Daoy (cell line): ENCODE data around the gene P2RY2. TPM values are rescaled to one million over a fixed set of nuclear protein-coding genes. Genes with fewer than 3 reads are reported as not detected.
"Not testable (repeated sequence)": the region's sequence is repeated elsewhere in the genome, so short reads cannot be mapped to it uniquely, and the experiment has no call there.

Experiments used
- DNase-seq: peaks from one replicate; pipeline ENCODE4 v3.0.0-alpha.2; 2015; ENCODE audit warnings: low read depth
- total RNA-seq: library from RNA; depleted of rRNA; stranded (reverse); fragments of >200 nt; shearing (Covaris generic); gene quantifications from 2 replicates; pipeline ENCODE4 v1.2.3, GENCODE V29; 2014

The P2RY2 gene
- total RNA-seq, 1 experiment from 2014 or later = 0.74 TPM

- no peak for DNase-seq
Observed at GRCh38 chr11:73266646-73267020, 48.6 kb downstream of the P2RY2 start.

DNA sequence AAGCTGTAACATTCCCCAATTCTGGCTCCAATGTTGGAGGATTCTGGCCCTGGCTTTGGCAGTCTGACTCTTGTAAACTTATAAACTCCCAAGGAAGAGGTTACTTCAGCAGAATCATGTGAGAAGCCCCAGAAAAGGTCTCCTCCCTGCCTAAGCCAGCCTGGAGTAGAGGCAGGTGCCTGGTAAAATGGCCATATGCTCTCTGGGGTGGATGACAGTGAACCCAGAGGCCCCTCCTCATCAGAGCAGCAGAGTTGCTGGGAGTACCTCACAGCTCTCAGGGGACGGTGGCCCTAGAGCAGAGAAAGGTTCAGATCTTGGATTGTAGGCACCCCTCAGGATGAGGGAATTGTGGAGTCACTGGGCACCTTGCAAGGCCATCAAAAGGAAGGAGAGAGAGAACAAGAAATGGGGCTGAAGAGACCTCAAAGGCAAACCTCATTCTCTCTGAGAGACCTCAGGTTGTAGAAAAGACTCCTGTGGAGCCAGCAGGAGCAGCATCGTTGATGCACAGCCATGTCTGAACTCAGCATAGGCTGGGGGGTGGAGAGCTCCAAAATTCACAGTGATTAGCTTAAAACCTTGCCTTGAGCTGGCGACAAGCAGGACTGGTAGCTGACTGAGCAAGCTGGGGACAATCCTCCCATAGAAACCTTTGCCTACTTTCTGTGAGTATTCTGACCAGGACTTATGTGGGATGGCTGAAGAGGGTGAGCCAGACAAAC, 49.2 kb downstream of the P2RY2 start:
- no peak for DNase-seq

DNA sequence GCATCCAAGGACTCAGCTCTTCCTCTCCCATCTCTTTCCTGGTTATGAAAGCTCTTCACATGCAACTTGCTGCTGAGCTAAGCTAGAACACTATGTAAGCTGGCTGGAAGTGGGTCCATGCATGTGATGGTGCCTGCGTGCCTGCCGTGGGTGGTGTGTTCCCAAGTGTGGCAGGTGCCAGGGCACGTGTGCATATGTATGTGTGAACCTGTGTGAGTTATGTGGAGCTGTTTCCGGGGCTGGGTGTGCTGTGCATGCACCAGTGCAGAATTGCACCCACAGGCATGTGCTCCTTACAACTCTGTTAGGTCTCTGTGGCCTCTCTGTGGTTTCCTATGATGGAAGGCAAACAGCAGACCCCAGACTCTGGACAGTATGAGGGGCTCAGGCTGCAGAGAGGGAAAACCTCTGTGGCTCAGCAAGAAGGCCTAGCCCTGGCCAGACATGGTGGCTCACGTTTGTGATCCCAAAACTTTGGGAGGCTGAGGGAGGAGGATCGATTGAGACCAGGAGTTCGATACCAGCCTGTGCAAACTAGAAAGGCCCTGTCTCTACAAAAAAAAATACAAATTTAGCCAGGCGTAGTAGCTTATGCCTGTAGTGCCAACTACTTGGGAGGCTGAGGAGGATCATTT, 49.9 kb downstream of the P2RY2 start:
- no peak for DNase-seq

DNA sequence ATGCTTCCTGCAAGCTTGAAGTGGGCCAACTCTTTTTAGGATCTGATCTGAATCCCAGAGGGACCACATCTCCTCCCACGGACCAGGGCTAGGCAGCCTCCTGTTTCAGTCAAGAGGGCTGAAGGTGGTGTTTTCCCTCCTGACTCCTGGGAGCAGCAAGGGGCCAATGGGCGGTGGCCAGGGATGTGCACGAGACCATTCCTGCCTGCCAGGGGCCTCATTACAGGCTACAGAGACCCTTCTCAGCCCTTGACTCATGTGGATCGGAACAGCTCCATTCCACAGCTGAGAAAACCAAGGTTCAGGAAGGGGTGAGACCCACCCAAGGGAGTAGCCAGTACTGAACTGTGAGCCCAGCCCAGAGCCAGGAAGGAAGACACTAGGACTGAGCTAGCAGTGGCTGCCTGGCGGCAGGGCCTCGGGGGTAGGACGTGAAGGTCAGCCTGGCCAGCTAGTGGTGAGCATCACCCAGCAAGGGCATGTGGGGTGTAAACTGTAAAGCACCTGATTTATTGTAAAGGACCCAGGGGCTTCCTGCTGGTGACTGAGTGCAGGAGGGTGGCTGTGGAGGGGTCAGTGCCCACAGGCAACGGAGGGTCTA, 50.7 kb downstream of the P2RY2 start:
- no peak for DNase-seq

GRCh38 chr11:73269459-73270015, 51.5 kb downstream of the P2RY2 start:
- no peak for DNase-seq

GRCh38 chr11:73270016-73270854, 52.2 kb downstream of the P2RY2 start:
- DNase-seq = no peak

GRCh38 chr11:73270855-73271477, 52.9 kb downstream of the P2RY2 start:
- no peak for DNase-seq

DNA sequence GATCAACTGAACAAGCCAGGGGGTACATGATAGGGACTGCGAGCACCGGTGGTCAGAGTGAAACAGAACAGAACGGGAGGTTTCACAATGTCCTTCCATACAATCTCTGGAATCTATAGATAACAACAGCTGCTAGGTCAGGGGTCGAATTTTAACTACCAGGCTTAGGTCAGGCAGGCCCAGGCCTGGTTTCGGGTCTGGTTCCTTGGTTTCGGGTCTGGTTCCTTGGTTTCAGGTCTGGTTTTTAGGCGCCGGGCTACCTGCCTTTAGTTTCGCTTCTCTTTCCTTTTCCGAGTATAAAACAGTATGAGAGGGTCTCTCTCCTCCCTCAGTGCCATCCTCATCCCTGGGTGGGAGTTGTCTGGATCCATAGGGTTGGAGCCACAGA, 53.4 kb downstream of the P2RY2 start:
- not testable (repeated sequence) for DNase-seq

GRCh38 chr11:73271936-73272679, 54.0 kb downstream of the P2RY2 start, which contains the start of gene P2RY6:
P2RY6 (plus strand) TSS chr11:73272338; CDS start chr11:73296519, 24,181 bp downstream.
- peak; percentile 81 for DNase-seq

DNA sequence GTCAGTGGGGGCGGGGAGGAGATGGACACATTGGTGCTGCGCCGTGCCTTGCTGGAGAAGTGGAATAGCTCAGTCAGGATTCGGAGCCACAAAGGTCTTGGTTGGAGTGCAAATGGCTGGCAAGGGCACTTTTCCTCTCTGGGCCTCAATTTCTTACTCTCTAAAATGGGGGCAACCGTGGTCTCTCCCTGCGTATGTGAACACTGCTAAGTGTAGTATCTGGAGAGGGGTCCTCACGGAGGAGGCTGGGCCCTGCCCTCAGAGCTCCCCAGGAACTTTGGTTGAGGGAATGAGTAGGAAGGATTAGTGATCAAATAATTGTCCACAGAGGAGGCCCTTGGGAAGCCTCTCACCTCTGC, 54.6 kb downstream of the P2RY2 start:
- no peak for DNase-seq

DNA sequence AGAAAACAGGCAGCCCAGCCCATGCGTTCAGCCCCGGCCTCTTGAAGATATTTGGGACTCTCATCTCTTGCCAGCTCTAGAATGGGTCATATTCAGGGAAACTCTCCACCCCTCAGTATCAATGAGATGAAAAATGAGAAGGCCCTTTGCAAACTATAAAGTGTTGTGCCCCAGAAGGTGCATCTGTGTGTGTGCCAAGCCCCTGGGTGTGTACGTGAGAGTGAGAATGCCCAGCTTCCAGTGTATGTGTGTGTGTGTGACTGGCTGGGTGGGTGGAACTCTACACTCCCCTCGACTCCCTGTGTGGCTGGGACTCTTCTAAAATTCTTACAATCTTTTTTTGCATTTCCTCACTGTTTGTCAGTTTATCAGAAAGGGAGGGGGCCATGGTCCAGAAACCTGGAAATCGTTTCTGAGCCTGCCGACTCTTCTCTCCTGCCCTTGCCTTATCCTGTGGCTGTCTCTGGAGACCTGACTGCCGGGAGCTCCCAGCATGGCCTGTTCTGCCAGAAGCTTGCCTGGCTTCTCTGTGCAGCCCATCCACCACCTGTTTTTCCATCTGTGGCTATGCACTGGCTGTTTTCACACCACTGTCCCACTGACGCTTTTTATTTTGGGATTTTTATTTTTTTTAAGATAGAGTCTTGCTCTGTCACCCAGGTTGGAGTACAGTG, 55.3 kb downstream of the P2RY2 start:
- no peak for DNase-seq

DNA sequence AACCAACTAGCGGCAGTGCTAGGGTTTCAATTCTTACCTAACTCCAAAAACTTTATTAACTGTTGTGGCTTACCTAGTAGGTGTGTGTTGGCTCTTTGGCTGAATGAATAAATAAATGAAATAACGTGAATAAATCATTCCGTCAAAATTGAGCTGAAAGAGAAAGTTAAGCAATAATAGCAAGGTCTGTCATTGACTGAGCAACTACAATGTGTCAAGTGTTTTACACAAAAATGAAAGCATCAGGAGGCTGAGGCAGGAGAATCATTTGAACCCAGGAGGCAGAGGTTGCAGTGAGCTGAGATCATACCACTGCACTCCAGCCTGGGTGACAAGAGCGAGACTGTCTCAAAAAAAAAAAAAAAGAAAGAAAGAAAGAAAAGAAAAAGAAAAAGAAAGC, 56.1 kb downstream of the P2RY2 start:
- DNase-seq = not testable (repeated sequence)

DNA sequence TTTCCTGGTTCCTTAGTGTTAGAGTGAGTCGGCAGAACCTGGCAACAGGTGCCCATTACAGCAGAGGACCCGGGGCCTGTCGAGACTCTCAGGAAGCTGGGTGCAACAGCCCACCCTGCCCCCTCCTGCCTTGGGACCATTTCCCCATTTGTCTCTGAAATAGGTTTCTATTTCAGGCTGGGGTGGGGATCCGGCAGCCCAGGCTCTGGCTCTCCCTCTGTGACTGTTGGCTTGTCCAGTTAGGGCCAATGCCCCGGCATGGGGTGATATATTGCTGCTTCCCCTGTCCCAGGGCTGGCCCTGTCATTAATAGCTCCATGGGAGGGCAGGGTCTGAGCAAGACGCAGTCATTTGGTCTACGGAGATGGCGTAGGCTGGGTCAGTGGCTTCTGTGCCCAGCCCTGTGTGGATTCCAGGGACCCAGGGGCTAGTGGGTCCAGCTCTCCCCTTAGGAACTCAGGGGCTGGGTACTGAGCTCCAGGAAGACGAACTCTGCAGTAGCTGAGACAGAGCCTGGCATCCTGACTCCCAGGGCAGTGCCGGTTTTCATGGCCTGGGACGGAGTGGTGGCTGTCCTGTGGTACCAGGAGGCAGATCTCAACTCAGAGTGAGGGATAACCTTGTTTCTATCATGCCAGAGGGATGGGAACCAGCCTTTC, 56.8 kb downstream of the P2RY2 start:
- DNase-seq = no peak

- no peak for DNase-seq
Observed at GRCh38 chr11:73275381-73275750, 57.3 kb downstream of the P2RY2 start.

DNA sequence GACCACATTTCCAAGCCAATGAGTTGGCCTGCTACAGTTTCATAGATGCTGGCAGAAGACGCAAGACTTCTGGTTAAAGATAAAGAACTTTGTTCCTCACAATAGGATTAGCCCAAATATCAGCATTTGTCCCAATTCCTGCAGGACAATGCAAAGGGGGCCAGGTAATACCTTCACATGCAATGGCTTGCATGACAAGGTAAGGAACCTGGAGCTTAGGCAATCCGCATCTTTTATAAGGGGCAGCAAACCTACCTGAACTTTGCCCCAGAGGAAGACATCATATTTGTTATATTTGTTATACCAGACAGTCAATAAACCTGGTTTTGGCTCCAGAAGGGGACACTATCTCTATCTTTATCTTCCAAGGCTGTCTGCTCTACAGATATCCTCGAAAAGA, 59.4 kb downstream of the P2RY2 start:
- DNase-seq = no peak

DNA sequence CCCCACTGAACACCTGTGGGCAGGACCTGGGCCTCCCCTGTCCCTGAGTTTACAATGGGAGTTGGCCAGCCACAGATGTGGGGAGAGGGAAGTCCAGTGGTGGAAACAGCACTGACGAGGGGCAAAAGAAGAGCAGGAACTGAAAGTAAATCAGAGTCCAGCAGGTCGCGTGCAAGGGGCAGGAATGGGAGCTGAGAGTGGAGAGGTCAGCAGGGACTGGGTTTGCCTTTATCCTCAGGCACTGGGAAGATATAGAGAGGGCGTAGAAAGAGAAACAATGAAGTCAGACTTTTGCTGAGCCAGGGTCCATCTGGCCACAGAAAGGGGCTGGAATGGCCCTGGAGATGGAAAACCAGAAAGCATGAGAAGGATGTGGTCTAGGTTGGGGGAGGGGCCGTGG, 62.5 kb downstream of the P2RY2 start:
- no peak for DNase-seq

GRCh38 chr11:73281201-73281741, 63.2 kb downstream of the P2RY2 start:
- no peak for DNase-seq

- no peak for DNase-seq
Observed at GRCh38 chr11:73281796-73282660, 63.9 kb downstream of the P2RY2 start.
